ENCODE data around the gene TLCD1. TPM values are rescaled to one million over a fixed set of nuclear protein-coding genes. Genes with fewer than 3 reads are reported as not detected.

TLCD1 gene
- total and polyA plus RNA-seq, 2 donors (not counting 3 experiments of a cell fraction or from before 2014, with no cell fraction given) = 2.6 to 6.8 TPM

GRCh38 chr17:28682655-28683054 is 43.4 kb downstream of the TLCD1 start:
- Histone ChIP-seq H4K20me1 (replicated peaks; ENCODE audit: control insufficient read depth, extremely low read depth, insufficient read depth, low read length) (no peaks in the 10 kb centered on the region), H3K9me3 (replicated peaks; ENCODE audit: control insufficient read depth, insufficient read depth, low read length) (no peaks in the 10 kb centered on the region), H3K27ac (ENCODE audit: insufficient read depth, low read depth, low read length) (no peak overlapping the region), H2AFZ (ENCODE audit: low read depth, low read length) (no peak overlapping the region), H3K79me2 (ENCODE audit: control insufficient read depth, insufficient read depth, low read length) (no peaks in the 10 kb centered on the region), H3K4me1 (ENCODE audit: control insufficient read depth, extremely low read depth, insufficient read depth, low read length) (no peaks in the 10 kb centered on the region), H3K9ac (replicated peaks; ENCODE audit: extremely low read depth, insufficient read depth, low read length) (no peak overlapping the region), H3K27me3 (ENCODE audit: control insufficient read depth in 2 of 2, insufficient read depth in 2 of 2, low read length in 2 of 2) (no peaks in the 10 kb centered on the region), H3K4me3 (replicated peaks in 1 of 3; ENCODE audit: insufficient read depth in 1 of 3, low read depth in 1 of 3, low read length in 3 of 3) (no peak overlapping the region), H3K36me3 (ENCODE audit: control insufficient read depth in 2 of 2, extremely low read depth in 1 of 2, insufficient read depth in 2 of 2, low read length in 2 of 2) (peaks cover 40 to 63% of the 10 kb centered on the region in 2 experiments), H3K9me1 (replicated peaks; ENCODE audit: control insufficient read depth, extremely low read depth, insufficient read depth, low read length) (no peaks in the 10 kb centered on the region), H3K4me2 (ENCODE audit: insufficient read depth, low read length) (no peak overlapping the region)
- TF ChIP-seq FOS (IDR thresholded peaks at IDR 0.05; ENCODE audit: borderline replicate concordance, insufficient read depth, low read length) (no peak), POLR2AphosphoS5 (IDR thresholded peaks at IDR 0.05; ENCODE audit: insufficient read depth, low read depth, low read length) (no peak), MYC (IDR thresholded peaks at IDR 0.05; ENCODE audit: low read depth, low read length) (no peak), POLR2A (IDR thresholded peaks at IDR 0.05; ENCODE audit: low read depth, low read length) (no peak), EZH2 (IDR thresholded peaks at IDR 0.05; ENCODE audit: borderline replicate concordance, low read depth, low read length, severe bottlenecking) (no peak), JUN (IDR thresholded peaks at IDR 0.05; ENCODE audit: borderline replicate concordance, insufficient read depth, insufficient read length, low read depth) (no peak), GATA2 (IDR thresholded peaks at IDR 0.05; ENCODE audit: insufficient read depth, insufficient read length, low read depth, low read length) (no peak)
- TF ChIP-seq, protein P1, sequence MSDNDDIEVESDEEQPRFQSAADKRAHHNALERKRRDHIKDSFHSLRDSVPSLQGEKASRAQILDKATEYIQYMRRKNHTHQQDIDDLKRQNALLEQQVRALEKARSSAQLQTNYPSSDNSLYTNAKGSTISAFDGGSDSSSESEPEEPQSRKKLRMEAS (IDR thresholded peaks at IDR 0.05; ENCODE audit: insufficient read depth, insufficient read length) = no peak
- TF ChIP-seq, protein P2, sequence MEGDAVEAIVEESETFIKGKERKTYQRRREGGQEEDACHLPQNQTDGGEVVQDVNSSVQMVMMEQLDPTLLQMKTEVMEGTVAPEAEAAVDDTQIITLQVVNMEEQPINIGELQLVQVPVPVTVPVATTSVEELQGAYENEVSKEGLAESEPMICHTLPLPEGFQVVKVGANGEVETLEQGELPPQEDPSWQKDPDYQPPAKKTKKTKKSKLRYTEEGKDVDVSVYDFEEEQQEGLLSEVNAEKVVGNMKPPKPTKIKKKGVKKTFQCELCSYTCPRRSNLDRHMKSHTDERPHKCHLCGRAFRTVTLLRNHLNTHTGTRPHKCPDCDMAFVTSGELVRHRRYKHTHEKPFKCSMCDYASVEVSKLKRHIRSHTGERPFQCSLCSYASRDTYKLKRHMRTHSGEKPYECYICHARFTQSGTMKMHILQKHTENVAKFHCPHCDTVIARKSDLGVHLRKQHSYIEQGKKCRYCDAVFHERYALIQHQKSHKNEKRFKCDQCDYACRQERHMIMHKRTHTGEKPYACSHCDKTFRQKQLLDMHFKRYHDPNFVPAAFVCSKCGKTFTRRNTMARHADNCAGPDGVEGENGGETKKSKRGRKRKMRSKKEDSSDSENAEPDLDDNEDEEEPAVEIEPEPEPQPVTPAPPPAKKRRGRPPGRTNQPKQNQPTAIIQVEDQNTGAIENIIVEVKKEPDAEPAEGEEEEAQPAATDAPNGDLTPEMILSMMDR (IDR thresholded peaks at IDR 0.05; ENCODE audit: extremely low read depth in 1 of 2, insufficient read depth in 1 of 2, low read depth in 1 of 2, low read length in 2 of 2) = no peak
- intact Hi-C loops (cut with micrococcal nuclease) (no loop called here), dilution Hi-C loops (cut with MboI; ENCODE audit: extremely low pct_ligation_motif_present, low sequenced_read_pairs) (no loop called here)
- FAIRE-seq (no peak), DNase-seq (ENCODE audit: low read depth, low spot score) (no peak)
- POLR2A ChIA-PET = no interaction called here
- no TSS peak for BruUV-seq (replicated peaks)
- CTCF ChIA-PET = interaction anchor here (1.0 kb wide), 1 partner anchor 36 kb away, joined by 7 read pairs; no protein-coding TSS in a partner anchor
